Endothelial cell of umbilical vein (primary cell): Measurements from ENCODE around the gene SIM2. TPM values are rescaled to one million over a fixed set of nuclear protein-coding genes. Genes with fewer than 3 reads are reported as not detected.

Source experiments
- BruUV-seq: library from RNA; stranded (reverse); fragments of 400-500 nt; replicated peaks from 2 replicates; lab custom pipeline; 2021; lab: Mats Ljungman, UMichigan
- CTCF ChIA-PET: fragments of 300-600, 350-600 bp; sonication (Branson Sonifier 250); formaldehyde crosslinking; loops from one replicate; lab custom pipeline; 2021; ENCODE audit warnings: antibody characterized with exemption, inconsistent platforms; lab: Charles Lee
- POLR2A ChIA-PET: fragments of 300-600, 350-600 bp; sonication (Branson Sonifier 250); formaldehyde crosslinking; loops from one replicate; lab custom pipeline; 2021; ENCODE audit warnings: antibody characterized with exemption, inconsistent platforms; lab: Charles Lee
- DNase-seq: peaks from one replicate; pipeline ENCODE4 v3.0.0-alpha.2; 2011; ENCODE audit warnings: low read depth, low spot score
- FAIRE-seq: peaks from 2 replicates; lab custom pipeline; 2011; peaks lifted over from hg19 to GRCh38; lab: Jason Lieb, UNC
- H2AFZ ChIP-seq: 2 replicates; pipeline ENCODE4 v1.6.0; 2012; ENCODE audit warnings: low read depth, low read length, control low read depth, inconsistent platforms
- H3K27ac ChIP-seq: 2 replicates; pipeline ENCODE4 v1.5.1; 2011; ENCODE audit warnings: low read depth, mild to moderate bottlenecking, control low read depth, low read length, moderate library complexity; ENCODE audit not compliant: insufficient read depth
- H3K27me3 ChIP-seq, 2 experiments: 2 replicates each; pipeline versions ENCODE4 v1.6.0 to v1.6.1; 2011; ENCODE audit warnings: low read length in 2 of 2, mixed read lengths in 1 of 2; ENCODE audit not compliant: control insufficient read depth in 2 of 2, insufficient read depth in 2 of 2
- H3K36me3 ChIP-seq, 2 experiments: 2 replicates in 1 of 2; 3 replicates in 1 of 2; pipeline ENCODE4 v1.5.1; 2011; ENCODE audit warnings: low read length in 2 of 2, mild to moderate bottlenecking in 1 of 2, moderate library complexity in 1 of 2; ENCODE audit not compliant: control insufficient read depth in 2 of 2, insufficient read depth in 2 of 2; ENCODE audit errors: extremely low read depth in 1 of 2
- H3K4me1 ChIP-seq: 3 replicates; pipeline ENCODE4 v1.5.1; 2011; ENCODE audit warnings: mild to moderate bottlenecking, low read length; ENCODE audit not compliant: control insufficient read depth, insufficient read depth; ENCODE audit errors: extremely low read depth
- H3K4me2 ChIP-seq: 2 replicates; pipeline ENCODE4 v1.6.1; 2011; ENCODE audit warnings: low read length, control low read depth, mixed read lengths; ENCODE audit not compliant: insufficient read depth
- H3K4me3 ChIP-seq, 3 experiments: fragments of 200-600 bp in 1 of 3; sonication (generic), shearing (Covaris generic) in 1 of 3; replicated peaks in 1 of 3; 2 replicates each; pipeline ENCODE4 v1.5.1; 2011 to 2016; ENCODE audit warnings: control low read depth in 3 of 3, low read length in 3 of 3, mild to moderate bottlenecking in 2 of 3, inconsistent platforms in 1 of 3, low read depth in 1 of 3, moderate library complexity in 1 of 3; ENCODE audit not compliant: insufficient read depth in 1 of 3
- H3K79me2 ChIP-seq: 2 replicates; pipeline ENCODE4 v1.6.0; 2012; ENCODE audit warnings: low read length, inconsistent platforms; ENCODE audit not compliant: control insufficient read depth, insufficient read depth
- H3K9ac ChIP-seq: replicated peaks from 2 replicates; pipeline ENCODE3; 2011; ENCODE audit warnings: low read length, control low read depth; ENCODE audit not compliant: insufficient read depth; ENCODE audit errors: extremely low read depth
- H3K9me1 ChIP-seq: replicated peaks from 3 replicates; pipeline ENCODE4 v1.6.0; 2011; ENCODE audit warnings: mild to moderate bottlenecking, low read length; ENCODE audit not compliant: control insufficient read depth, insufficient read depth; ENCODE audit errors: extremely low read depth
- H3K9me3 ChIP-seq: replicated peaks from 2 replicates; pipeline ENCODE4 v1.5.1; 2012; ENCODE audit warnings: low read length, inconsistent platforms; ENCODE audit not compliant: control insufficient read depth, insufficient read depth
- H4K20me1 ChIP-seq: replicated peaks from 2 replicates; pipeline ENCODE3; 2011; ENCODE audit warnings: mild to moderate bottlenecking, low read length; ENCODE audit not compliant: control insufficient read depth, insufficient read depth; ENCODE audit errors: extremely low read depth
- CTCF ChIP-seq, 2 donors: IDR thresholded peaks; 1 replicate in 1 of 2; 2 replicates in 1 of 2; pipeline ENCODE4 v1.5.1; 2011; ENCODE audit warnings: low read length in 2 of 2, mild to moderate bottlenecking in 2 of 2, moderate library complexity in 2 of 2, control low read depth in 1 of 2, inconsistent platforms in 1 of 2, low read depth in 1 of 2; ENCODE audit not compliant: insufficient read depth in 1 of 2; ENCODE audit errors: extremely low read depth in 1 of 2
- EZH2 ChIP-seq: IDR thresholded peaks from 2 replicates; pipeline ENCODE4 v1.6.1; 2012; ENCODE audit warnings: borderline replicate concordance, low read depth, mild to moderate bottlenecking, moderate library complexity, low read length, inconsistent platforms; ENCODE audit not compliant: severe bottlenecking
- FOS ChIP-seq: IDR thresholded peaks from 2 replicates; pipeline ENCODE4 v1.6.1; 2011; ENCODE audit warnings: mild to moderate bottlenecking, low read length, moderate library complexity, borderline replicate concordance; ENCODE audit not compliant: insufficient read depth
- GATA2 ChIP-seq: IDR thresholded peaks from 2 replicates; pipeline ENCODE4 v1.7.0; 2011; ENCODE audit warnings: low read depth, mild to moderate bottlenecking, moderate library complexity, mixed read lengths, low read length; ENCODE audit not compliant: insufficient read length, insufficient read depth
- JUN ChIP-seq: IDR thresholded peaks from 2 replicates; pipeline ENCODE4 v1.6.1; 2011; ENCODE audit warnings: borderline replicate concordance, low read depth; ENCODE audit not compliant: insufficient read length, insufficient read depth
- MAX ChIP-seq: IDR thresholded peaks from 2 replicates; pipeline ENCODE4 v1.6.1; 2011; ENCODE audit not compliant: insufficient read depth, insufficient read length
- MYC ChIP-seq: IDR thresholded peaks from one replicate; pipeline ENCODE4 v1.6.1; 2011; ENCODE audit warnings: mild to moderate bottlenecking, low read depth, low read length
- POLR2A ChIP-seq: IDR thresholded peaks from 2 replicates; pipeline ENCODE4 v1.6.1; 2012; ENCODE audit warnings: low read depth, mild to moderate bottlenecking, control low read depth, low read length
- POLR2AphosphoS5 ChIP-seq: IDR thresholded peaks from 2 replicates; pipeline ENCODE4 v1.6.1; 2012; ENCODE audit warnings: low read depth, mild to moderate bottlenecking, control low read depth, low read length, moderate library complexity; ENCODE audit not compliant: insufficient read depth
- dilution Hi-C: fragments of 300-500 bp; cut with MboI; formaldehyde crosslinking; loops from one replicate; pipeline ENCODE4 v1.15.0; 2019; ENCODE audit warnings: low sequenced_read_pairs; ENCODE audit not compliant: extremely low pct_ligation_motif_present
- intact Hi-C: fragments of 100-400 bp; cut with micrococcal nuclease; formaldehyde crosslinking; loops from one replicate; pipeline ENCODE4 v1.10.0; 2022
- polyA plus RNA-seq, 4 experiments: library from polyadenylated mRNA; depleted of rRNA in 3 of 4; stranded (reverse) in 3 of 4; unstranded in 1 of 4; fragments of >200 nt; gene quantifications; 2 replicates each; pipeline versions ENCODE4 v1.2.1 to v1.2.3, GENCODE V29; 2011 to 2012; ENCODE audit warnings: missing spikeins in 1 of 4
- total RNA-seq: library from RNA; stranded (reverse); gene quantifications from 2 replicates; pipeline ENCODE4 v1.2.3, GENCODE V29; 2021

Gene SIM2
- total and polyA plus RNA-seq, 2 donors (not counting 3 experiments of a cell fraction or from before 2014, with no cell fraction given): not detected

- no peaks in the 10 kb centered on the region for H3K9me3 ChIP-seq
- H3K4me3 ChIP-seq: no peak overlapping the region
- no peak for DNase-seq
- no peaks in the 10 kb centered on the region for H3K36me3 ChIP-seq
- CTCF ChIA-PET: interaction anchor here (1.0 to 1.7 kb wide), 2 partner anchors 58 to 80 kb away, joined by 3 to 12 read pairs; no protein-coding TSS in a partner anchor
- H3K4me1 ChIP-seq: peaks cover 2% of the 10 kb centered on the region
- dilution Hi-C loops (no loop called here), intact Hi-C loops (no loop called here)
- no peak overlapping the region for H3K27ac ChIP-seq
- BruUV-seq: no TSS peak
- no peak for FAIRE-seq
- no peaks in the 10 kb centered on the region for H4K20me1 ChIP-seq
- H3K27me3 ChIP-seq: peaks cover 61 to 85% of the 10 kb centered on the region in 2 experiments
- H3K9ac ChIP-seq: no peak overlapping the region
- no peak overlapping the region for H2AFZ ChIP-seq
- no peaks in the 10 kb centered on the region for H3K79me2 ChIP-seq
- no peaks in the 10 kb centered on the region for H3K9me1 ChIP-seq
- POLR2A ChIA-PET: interaction anchor here (0.6 kb wide), 1 partner anchor 424 kb away, joined by 4 read pairs; no protein-coding TSS in a partner anchor
- no peak for TF ChIP-seq CTCF (IDR thresholded peaks at IDR 0.05; ENCODE audit: extremely low read depth in 1 of 2, insufficient read depth in 1 of 2, low read depth in 1 of 2, low read length in 2 of 2)
- no peak for TF ChIP-seq JUN
- TF ChIP-seq FOS: no peak
- TF ChIP-seq MAX: no peak
- TF ChIP-seq GATA2: no peak
- TF ChIP-seq POLR2A: no peak
- no peak for TF ChIP-seq POLR2AphosphoS5
- no peak for TF ChIP-seq MYC
- TF ChIP-seq EZH2: no peak
- no peak overlapping the region for H3K4me2 ChIP-seq
Observed at GRCh38 chr21:36688324-36688723, 10.6 kb upstream of the SIM2 start.
